HG03066 (cell line): ENCODE data around the gene DYNLRB1.

Source experiments
- ATAC-seq: cut with Tn5 transposase; IDR thresholded peaks from one replicate; pipeline ENCODE4 v1.9.1; 2021; ENCODE audit warnings: low read depth; ENCODE audit not compliant: unreplicated experiment

DYNLRB1 gene

DNA sequence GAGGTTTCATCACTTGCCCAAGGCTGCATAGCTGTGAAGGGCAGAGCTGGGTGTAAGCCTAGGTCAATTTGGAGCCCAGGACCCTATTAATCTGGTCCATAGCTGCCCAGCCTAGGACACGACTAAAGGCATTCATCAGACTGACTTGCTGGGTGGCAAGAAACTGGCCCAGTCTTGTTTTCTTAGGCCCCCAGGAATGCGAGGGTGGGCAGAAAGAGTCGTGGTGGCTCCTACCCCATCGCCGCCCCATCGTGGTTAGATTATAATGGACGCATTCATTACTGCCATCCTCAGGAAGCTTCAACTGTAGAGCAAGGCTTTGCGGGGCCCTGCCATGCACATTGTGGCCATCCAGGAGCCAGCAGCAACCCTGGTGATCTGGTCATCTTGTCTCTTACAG lies 16.1 kb downstream of the DYNLRB1 start:
- no peak for ATAC-seq

DNA sequence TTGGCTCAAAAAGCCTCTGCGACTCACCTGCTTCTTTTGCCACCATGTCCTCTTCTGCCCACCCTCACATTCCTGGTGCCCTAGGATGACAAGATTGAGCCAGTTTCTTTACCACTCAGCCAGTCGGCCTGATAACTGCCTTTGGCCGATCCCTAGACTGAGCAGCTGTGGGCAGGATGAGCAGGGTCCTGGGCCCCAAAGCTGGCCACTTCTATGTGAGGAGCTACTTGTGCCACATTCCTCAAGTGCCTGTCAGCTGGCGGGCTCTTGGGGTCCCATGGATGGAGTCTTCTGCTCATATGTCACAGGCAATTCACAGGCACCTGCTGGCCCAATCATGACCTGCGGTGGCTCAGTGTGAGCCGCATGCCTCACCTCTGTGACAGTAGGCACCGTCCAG lies 16.5 kb downstream of the DYNLRB1 start:
- no peak for ATAC-seq

DNA sequence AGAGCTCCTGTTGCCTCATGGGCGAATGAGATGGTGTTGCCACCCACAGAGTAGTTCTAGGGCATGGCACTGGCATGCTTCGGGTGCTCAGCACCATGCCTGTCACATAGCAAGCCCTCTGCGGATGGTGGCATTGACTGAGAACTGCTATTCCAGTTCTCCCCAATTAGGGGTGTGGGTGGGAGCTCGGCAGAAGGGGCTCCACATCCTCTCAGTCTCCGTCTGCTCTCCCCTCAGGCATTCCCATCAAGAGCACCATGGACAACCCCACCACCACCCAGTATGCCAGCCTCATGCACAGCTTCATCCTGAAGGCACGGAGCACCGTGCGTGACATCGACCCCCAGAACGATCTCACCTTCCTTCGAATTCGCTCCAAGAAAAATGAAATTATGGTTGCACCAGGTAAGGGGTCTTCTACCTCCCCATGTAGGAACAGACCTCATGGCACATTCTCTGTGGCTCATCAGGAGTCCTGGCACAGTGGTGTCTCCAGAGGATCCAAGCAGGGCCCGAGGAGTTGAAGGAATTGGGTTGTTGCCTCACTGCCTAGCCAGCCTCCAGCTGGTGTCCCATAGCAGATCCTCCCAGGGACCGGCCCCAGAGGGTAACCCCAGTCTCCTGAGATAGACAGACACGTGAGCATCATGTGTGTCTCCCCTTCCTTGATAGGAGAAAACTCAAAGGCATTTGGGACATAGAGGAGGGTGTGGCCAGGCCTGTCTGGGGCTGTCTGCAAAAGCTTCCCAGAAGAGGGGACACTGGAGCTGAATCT lies 18.4 kb downstream of the DYNLRB1 start:
- ATAC-seq, result no peak

DNA sequence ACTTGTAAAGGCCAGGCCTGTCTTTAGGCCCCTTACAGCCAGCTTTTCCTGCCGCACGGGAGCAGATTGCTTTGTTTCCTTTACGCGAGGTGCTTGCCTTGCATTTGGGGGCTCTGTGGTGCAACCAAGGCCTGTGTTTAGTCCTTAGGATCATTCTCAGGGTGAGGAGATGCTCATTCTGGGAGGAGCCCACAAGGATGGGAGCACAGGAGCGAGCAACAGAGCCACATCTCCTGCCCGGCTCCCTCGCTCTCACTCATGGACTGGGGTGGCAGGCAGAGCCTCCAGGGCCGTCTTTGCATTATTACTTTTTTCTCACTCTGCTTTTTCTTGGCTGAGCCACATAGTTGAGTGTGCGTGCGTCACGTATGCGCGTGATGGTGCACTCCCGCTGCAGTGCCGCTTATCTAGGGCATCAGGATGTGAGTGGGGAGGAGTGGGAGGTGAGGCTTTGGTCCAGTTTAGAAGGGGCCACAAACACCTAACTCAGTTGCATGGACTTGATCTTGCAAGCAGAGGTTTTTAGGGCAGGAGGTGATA lies 19.1 kb downstream of the DYNLRB1 start:
- ATAC-seq, result no peak

DNA sequence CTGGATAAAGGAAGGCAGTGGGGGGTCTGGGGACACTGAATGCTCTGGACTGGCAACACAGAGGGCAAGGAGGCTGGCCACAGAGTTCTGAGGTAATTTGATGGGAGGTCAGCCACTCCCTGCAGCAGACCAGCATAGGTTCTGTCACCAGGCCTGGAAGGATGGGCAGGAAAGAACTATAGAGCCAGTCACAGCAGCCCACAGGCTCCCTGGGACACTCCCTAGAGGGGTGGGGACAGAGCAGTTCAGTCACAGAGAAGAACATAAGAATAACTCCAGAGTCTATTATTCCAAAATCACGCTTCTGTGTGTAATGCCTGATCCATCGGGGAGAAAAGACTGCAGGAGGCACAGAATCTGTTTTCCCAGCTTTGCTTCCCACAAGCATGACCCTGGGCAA lies 19.6 kb downstream of the DYNLRB1 start:
- ATAC-seq, result no peak

DNA sequence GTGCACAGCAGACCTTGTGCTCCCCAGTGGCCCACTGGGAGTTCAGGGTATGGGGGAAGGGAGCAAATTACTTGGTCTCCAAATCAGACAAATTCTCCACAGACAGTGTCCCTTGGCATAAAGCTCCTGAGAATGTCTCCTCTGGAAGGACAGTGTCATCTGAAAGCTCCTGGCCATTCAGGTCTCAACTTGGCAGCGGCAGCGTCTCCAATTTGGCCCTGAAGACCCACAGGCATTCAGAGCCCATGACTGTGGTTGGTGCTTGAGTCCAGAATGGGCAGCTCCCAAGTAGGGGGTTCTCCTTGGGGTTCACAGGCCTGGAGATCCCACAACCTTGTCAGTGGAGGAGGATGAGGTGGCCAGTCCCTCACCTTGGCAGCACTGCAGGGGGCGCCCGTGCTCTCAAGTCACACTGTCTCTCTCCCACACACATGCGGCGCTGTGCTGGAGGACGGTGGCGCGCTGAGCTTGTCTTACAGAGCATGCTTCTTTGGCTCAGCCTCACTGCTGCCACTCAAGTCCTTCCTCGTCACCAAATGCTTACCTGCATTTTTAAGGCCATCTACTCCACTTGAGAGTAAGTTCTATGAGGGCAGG lies 20.7 kb downstream of the DYNLRB1 start:
- ATAC-seq, result no peak

DNA sequence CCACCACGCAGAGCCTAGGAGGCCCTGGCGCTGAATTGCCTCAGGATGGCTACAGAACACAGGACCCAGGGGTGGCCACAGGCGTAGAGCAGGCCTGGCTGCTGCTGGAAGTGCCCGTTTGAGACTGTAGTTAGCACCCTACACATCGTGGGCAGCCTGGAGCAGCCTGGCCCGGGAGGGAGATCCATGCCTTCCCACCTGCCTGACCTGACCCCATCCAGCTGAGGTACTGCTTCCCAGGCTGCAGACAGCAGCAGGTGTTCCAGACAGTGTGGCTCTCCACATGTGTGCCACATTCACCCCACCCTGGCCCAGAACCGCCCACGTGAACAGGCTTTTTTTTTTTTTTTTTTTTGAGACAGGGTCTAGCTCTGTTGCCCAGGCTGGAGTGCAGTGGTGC lies 21.4 kb downstream of the DYNLRB1 start:
- no peak for ATAC-seq

DNA sequence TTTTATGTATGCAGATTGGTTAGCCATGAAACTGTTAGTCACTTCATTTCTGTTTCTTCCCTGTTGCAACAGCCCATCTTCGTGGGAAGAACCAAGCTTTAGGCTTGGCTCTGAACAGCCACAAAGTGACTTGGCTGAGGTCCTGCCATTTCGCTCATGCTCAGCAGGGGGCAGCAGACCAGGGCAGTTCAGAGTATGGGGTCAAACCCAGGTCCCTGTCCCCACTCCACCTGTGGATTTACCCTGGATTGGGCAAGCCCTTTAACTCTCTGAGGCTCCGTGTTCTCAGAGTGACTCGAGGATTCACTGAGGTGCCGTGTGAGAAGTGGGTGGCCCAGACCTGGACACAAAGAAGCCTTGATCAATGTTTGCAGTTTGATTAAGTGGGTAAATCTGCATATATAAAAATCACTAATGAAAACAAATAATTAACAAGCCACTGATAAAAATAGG lies 22.5 kb downstream of the DYNLRB1 start:
- ATAC-seq, result no peak

DNA sequence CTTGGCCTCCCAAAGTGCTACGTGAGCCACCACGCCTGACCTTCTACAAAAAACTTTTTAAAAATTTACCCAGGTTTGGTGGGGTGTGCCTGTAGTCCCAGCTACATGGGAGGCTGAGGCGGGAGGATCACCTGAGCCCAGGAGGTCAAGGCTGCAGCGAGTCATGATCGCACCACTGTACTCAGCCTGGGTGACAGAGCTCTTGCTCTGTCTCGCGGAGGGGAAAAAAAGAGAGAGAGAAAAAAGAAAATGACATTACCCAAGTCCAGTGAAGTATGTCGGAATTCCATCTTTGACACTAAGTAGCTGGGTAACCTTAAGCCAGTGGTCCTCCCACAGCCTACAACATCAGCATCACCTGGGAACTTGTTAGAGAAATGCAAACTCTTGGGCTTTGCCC lies 23.5 kb downstream of the DYNLRB1 start:
- ATAC-seq, result no peak

DNA sequence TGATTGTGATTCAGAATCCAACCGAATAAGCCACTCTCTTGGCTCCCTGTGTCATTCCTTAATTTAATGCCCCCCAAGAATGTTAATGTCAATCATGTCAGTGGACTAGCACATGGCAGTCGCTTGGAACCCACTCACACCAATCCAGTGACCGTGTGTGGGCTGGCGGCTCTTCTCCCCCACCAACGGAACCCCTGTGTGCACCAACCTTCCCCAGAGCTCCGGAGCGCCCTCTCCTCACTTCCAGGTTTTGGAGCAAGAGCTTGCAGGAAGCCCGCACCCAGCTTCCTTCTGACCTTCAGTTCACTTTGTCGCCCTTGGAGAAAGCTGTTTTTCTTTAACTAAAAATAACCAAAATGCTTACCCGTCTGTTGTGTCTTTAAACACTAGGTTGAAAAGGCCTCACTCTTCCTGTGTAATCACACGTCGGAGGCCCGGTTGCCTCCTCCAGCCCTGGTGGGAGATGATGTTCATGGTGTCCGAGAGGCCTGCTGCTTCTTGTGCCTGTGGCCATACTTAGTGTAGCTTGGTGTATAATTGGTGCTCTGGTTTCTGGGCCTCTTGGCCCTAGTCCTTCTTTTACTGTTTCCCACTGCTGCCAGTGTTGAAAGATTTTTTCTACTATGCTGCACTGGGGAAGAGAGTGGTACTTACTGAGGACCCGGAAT lies 24.5 kb downstream of the DYNLRB1 start:
- no peak for ATAC-seq

DNA sequence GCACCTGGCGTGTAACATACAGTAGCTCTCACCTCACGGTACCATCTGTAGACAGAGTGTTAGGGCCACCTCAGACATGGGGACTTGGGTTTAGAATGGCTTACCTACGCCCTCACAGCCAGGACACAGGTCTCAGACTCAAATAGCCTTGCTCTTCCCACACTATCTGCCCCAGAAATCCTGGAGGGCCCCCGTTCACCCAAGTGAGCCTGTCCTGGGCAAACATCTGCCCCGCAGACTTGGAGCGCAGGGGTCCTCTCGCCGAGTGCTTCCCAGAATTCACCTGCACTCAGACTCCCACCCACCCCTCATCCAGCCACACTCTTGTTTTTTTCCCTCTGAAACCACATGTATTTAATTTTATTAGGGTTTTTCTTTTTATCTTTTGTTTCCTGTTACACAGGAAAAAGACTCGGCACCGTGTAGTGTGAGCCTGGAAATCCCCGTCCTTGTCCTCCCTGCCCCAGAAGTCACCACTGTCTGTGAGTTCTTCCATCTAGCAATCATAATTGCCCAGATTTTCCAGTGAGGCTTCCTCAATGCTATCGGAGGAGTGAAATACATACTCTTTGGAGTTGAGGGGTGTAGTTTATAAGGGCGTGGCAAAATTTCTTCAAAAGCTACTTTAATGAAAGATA lies 25.2 kb downstream of the DYNLRB1 start:
- no peak for ATAC-seq

DNA sequence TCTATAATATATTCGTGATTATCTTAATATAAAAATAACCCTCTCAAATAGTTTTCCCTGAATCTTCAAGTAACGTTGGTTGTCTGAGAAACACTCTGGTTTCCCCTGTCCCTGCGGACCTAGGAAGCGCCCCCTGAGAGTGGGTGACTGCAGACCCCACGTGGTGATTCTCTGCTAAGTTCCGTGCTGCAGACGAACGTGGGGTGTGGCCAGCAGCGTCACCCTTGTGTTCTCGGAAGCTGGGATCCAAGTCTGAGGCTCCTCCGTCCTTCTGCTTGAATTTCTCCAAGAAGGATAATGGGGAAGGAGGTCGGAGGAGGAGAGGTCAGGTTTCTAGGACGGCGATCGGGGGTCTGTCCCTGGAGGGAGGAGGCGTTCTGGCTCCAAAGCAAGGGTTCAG lies 25.7 kb downstream of the DYNLRB1 start:
- no peak for ATAC-seq

DNA sequence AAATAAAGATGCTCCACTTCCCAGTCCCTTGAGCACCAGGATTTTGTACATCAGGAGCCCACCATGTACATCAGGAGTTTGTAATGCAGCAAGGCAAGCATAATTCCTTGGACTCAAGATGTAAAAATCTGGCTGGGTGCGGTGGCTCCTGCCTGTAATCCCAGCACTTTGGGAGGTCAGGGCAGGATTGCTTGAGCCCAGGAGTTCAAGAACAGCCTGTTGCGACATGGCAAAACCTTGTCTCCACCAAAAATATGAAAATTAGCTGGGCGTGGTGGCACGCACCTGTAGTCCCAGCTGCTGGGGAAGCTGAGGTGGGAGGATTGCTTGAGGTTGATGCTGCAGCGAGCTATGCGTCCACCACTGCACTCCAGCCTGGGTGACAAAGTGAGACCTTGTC lies 26.2 kb downstream of the DYNLRB1 start:
- ATAC-seq, result no peak

DNA sequence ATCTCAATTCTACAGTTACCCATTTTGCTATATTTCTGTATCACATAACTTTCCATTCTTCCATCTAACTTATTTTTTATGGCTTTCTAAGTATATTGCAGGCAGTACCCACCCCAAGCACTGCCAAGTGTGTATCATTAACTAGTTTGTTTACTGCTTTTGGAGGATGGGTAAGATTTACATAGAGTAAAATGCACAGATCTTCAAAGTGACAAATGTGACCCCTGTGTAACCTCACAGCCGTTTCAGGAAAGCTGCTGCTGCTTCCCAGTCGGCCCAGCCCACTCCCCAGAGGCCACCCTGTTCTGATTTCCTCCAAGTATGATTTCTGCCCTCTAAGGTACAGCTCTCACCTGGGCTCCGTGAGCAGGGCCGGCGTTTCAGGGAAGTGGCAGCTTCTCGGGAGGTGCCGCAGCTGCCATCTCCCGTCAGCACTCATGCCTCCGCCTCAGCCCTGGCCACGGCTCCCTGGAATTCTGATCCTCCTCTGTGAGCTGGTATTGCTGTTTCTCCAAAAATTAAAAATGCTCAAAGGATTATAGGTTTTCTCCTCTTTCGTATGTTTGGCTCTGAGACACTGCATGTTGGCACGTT lies 27.3 kb downstream of the DYNLRB1 start:
- ATAC-seq, result no peak

DNA sequence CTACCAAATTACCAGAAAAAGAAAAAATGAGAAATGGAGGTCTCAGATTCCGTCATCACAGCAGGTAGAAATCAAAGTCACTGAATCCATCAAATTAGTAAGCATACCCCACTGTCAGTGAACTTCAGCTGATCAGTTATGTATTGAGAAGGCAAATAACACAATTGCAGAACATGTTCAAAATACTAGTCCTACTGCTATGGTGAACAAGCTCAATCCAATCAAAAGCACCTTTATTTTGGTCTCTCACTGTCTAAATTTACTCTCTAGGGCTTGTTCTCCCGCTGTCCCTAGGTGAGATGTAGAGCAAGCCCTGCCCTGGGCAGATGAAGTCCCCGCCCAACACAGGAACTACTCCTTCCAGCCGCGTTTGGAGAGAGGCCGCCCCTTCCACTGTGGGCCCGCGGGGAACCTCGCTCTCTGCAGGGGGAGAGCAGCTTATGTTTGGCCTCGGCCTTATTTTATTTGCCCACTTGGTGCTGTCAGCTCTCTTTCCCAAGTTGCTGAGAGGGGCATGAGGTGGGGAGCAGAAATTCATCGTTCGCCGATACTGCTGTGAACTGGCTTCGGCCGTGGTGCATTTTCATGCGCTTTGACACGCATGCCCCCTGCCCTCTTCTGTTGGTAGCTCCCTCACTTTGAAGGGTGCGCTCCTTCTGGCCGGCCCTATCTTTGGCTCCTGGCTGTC lies 28.0 kb downstream of the DYNLRB1 start:
- no peak for ATAC-seq

DNA sequence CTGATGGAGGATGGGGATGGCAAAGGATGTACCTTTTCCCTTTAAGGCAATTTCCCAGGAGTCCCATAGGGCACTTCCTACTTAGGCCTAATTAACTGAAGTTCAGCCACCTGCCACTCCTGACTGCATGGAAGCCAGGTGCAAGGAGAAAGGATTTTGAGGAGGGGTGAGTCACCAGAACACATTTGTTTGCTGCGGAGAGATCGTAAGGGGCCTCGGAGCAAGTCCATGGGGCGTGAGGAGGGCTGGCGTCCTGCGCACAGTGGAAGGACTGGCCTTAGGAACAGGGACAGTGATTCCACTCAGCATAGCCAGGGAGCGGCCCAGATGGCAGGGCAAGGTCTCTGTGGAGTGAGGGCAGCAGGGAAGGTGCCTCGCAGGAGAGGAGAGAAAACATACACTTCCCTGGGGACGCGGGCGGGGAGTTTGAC lies 30.5 kb downstream of the DYNLRB1 start:
- ATAC-seq, result no peak

DNA sequence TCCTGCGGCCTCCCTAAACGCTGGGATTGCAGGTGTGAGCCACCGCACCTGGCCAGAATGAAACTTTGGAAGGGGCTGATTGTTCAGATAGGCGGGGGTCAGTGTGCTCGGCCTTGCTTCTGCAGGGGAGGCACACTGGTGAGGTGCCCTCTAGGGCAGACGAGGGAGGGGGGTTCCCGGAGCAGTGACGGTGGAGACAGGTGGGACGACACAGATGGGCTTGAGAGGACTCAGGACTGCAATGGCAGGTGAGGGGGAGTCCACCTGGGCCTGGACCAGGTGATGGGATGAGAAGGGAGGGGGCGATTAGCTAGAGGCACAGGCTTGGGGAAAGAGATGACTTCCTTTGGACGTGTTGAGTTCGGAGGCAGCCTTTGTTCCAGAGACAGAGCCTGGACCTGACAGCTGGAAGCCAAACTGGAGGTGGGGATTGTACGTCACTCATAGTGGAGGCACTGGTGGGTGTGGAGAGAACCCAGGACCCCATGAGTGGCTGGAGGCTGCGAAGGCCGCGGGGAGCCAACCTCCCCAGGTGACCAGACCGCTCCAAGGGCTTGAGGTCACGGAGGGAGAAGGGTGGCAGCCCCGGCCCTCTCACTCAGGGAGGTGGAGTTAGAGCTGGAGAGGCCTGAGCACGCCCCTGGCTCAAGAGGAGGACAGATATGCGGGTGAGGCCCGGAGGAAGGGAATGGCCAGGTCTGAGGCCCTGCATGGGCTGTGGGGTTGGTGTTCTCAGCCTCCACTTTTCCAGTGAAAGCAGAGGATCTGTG lies 31.8 kb downstream of the DYNLRB1 start:
- ATAC-seq, result no peak

DNA sequence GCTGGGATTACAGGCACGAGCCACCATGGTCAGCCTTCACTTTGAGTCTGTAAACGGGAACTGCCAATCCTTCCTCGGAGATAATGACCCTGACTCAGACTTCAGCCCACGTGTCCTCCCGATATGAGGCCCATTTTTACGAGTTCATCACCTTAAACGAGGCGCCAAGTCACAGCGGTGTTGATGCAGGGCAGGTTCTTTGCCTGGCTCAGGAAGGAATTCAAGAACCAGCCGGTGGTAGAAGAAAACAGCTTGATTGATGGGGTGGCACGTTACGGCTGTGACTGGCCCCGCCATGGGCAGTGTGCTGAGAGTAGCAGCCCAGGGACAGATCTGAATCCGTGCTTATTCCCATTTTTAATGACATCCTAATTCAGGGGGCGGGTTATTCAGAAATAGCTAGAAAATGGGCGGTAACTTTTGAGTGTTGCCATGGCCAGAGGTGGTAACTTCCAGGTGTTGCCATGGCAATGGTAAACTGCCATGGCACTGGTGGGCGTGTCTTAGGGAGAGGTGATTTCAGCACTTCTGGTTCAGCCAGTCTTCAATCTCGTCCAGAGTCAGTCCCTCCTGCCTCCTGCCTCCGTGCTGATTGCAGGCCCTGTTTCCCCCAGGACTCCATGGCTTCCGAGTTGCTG lies 33.2 kb downstream of the DYNLRB1 start:
- ATAC-seq, result no peak

DNA sequence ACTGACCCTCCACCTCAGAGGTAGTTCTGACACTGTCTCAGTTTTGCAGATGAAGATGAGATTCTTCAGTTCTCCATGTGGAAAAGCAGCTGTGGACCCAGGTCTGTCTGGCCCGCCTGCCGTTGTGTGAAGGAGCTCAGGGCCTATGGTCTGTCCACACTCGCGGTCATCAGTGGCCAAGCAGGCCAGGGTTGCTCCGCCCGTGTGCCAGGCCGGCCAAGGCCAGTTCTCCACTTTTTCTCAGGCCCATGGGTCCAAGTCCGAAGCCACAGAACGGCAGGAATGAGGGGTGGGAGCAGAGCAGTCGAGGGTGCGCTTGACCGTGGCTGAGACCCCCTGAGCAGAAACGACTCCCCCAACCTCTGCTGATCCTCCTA lies 33.7 kb downstream of the DYNLRB1 start:
- ATAC-seq, result no peak
